ENCODE results near the gene KCTD5.

The KCTD5 gene

DNA sequence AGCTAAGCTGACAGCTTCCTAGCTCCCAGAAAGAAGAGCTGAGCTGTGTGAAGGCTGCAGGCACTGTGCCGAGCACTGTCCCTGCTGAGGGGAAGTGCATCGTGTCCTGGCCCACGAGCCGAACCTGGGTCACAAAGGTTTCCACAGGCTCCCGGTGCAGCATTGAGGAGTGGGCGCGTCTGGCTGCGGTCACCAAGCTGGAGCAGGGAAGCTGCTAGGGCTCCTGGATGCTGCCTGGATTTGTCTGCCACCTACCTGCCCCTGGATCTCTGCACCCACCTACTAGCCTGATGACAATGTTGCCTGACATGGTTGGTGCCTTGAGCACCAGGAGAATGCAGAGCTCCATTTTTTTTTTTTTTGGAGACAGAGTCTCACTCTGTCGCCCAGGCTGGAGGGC, 63.6 kb downstream of the KCTD5 start (continued):
- TF ChIP-seq, protein P1, sequence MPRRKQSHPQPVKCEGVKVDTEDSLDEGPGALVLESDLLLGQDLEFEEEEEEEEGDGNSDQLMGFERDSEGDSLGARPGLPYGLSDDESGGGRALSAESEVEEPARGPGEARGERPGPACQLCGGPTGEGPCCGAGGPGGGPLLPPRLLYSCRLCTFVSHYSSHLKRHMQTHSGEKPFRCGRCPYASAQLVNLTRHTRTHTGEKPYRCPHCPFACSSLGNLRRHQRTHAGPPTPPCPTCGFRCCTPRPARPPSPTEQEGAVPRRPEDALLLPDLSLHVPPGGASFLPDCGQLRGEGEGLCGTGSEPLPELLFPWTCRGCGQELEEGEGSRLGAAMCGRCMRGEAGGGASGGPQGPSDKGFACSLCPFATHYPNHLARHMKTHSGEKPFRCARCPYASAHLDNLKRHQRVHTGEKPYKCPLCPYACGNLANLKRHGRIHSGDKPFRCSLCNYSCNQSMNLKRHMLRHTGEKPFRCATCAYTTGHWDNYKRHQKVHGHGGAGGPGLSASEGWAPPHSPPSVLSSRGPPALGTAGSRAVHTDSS (tag by site-specific recombination; IDR thresholded peaks at IDR 0.05) = no peak
- TF ChIP-seq ZNF843 (tag by site-specific recombination; IDR thresholded peaks at IDR 0.05) = no peak
- TF ChIP-seq ZBTB17 (tag by site-specific recombination; IDR thresholded peaks at IDR 0.05) = no peak

DNA sequence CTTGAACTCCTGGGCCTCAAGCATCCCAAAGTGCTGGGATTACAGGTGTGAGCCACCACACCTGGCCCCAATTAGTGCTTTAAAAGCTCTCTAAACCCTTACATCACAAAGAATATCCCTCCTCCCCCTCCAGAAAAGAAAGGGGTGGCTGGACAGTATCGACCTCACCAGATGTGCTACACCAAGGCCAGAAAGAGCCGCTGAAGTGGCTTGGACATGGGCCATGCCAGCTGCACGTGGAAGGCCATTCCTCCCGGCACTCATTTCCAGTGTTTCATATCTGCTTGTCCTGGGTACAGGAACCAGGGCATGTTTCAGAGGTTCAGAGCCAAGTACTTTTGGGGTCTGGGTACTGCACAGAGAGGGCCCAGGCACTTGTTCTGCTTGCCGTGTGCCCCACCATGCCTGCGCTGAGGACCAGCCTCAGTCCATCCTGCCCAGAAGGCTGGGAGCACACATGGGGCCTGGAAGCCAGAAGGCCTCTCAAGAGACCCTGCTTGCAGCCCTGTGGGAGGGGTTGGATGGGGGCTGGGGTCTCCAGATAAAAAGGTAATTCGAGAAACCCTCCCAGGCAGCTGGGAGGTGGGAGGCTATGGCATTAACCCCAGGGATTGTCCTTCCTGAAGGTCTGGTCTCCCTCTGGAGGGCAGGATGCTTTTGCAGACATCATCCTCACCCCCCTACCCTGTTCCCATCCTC, 66.6 kb downstream of the KCTD5 start:
- Histone ChIP-seq H3K4me3 (ENCODE audit: low read depth, low read length) (no peak overlapping the region), H3K27ac (ENCODE audit: extremely low read depth, low read depth, low read length) (no peak overlapping the region), H3K4me1 (ENCODE audit: control insufficient read depth, insufficient read depth, low read length) (no peaks in the 10 kb centered on the region; the same call in 1 of the 2 replicates), H3K36me3 (ENCODE audit: control insufficient read depth in 2 of 2, insufficient read depth in 1 of 2, low read length in 2 of 2) (peaks cover 0 to 20% of the 10 kb centered on the region in 2 experiments; a peak in 2 of 3 replicates), H3K9me3 (ENCODE audit: control insufficient read depth, insufficient read depth, low read depth, low read length) (no peaks in the 10 kb centered on the region)
- ChIA-PET POLR2A (no interaction called here), CTCF (no interaction called here)
- TF ChIP-seq HOXA7 (CRISPR knock-in tag; IDR thresholded peaks at IDR 0.05; ENCODE audit: borderline replicate concordance) = no peak
- TF ChIP-seq ZBTB21 (tag by site-specific recombination; IDR thresholded peaks at IDR 0.05) = no peak
- TF ChIP-seq SP3 (tag by site-specific recombination; IDR thresholded peaks at IDR 0.05) = no peak
- no peak for TF ChIP-seq ZNF791 (tag by site-specific recombination; IDR thresholded peaks at IDR 0.05)
- TF ChIP-seq, protein P2, sequence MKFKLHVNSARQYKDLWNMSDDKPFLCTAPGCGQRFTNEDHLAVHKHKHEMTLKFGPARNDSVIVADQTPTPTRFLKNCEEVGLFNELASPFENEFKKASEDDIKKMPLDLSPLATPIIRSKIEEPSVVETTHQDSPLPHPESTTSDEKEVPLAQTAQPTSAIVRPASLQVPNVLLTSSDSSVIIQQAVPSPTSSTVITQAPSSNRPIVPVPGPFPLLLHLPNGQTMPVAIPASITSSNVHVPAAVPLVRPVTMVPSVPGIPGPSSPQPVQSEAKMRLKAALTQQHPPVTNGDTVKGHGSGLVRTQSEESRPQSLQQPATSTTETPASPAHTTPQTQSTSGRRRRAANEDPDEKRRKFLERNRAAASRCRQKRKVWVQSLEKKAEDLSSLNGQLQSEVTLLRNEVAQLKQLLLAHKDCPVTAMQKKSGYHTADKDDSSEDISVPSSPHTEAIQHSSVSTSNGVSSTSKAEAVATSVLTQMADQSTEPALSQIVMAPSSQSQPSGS (tag by site-specific recombination; IDR thresholded peaks at IDR 0.05; ENCODE audit: low read depth) = no peak
- no peak for TF ChIP-seq ZNF155 (tag by site-specific recombination; IDR thresholded peaks at IDR 0.05)
- TF ChIP-seq, protein P3, sequence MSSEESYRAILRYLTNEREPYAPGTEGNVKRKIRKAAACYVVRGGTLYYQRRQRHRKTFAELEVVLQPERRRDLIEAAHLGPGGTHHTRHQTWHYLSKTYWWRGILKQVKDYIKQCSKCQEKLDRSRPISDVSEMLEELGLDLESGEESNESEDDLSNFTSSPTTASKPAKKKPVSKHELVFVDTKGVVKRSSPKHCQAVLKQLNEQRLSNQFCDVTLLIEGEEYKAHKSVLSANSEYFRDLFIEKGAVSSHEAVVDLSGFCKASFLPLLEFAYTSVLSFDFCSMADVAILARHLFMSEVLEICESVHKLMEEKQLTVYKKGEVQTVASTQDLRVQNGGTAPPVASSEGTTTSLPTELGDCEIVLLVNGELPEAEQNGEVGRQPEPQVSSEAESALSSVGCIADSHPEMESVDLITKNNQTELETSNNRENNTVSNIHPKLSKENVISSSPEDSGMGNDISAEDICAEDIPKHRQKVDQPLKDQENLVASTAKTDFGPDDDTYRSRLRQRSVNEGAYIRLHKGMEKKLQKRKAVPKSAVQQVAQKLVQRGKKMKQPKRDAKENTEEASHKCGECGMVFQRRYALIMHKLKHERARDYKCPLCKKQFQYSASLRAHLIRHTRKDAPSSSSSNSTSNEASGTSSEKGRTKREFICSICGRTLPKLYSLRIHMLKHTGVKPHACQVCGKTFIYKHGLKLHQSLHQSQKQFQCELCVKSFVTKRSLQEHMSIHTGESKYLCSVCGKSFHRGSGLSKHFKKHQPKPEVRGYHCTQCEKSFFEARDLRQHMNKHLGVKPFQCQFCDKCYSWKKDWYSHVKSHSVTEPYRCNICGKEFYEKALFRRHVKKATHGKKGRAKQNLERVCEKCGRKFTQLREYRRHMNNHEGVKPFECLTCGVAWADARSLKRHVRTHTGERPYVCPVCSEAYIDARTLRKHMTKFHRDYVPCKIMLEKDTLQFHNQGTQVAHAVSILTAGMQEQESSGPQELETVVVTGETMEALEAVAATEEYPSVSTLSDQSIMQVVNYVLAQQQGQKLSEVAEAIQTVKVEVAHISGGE (tag by site-specific recombination; conservative IDR thresholded peaks at IDR 0.05; ENCODE audit: low read depth) = no peak
- no peak for TF ChIP-seq AEBP2 (tag by site-specific recombination; IDR thresholded peaks at IDR 0.05; ENCODE audit: borderline replicate concordance)
- no peak for TF ChIP-seq KLF16 (tag by site-specific recombination; IDR thresholded peaks at IDR 0.05)
- no peak for TF ChIP-seq ZNF140 (tag by site-specific recombination; IDR thresholded peaks at IDR 0.05)
- no peak for TF ChIP-seq ZNF391 (tag by site-specific recombination; IDR thresholded peaks at IDR 0.05; ENCODE audit: borderline replicate concordance, low read depth)
- TF ChIP-seq, protein P4, sequence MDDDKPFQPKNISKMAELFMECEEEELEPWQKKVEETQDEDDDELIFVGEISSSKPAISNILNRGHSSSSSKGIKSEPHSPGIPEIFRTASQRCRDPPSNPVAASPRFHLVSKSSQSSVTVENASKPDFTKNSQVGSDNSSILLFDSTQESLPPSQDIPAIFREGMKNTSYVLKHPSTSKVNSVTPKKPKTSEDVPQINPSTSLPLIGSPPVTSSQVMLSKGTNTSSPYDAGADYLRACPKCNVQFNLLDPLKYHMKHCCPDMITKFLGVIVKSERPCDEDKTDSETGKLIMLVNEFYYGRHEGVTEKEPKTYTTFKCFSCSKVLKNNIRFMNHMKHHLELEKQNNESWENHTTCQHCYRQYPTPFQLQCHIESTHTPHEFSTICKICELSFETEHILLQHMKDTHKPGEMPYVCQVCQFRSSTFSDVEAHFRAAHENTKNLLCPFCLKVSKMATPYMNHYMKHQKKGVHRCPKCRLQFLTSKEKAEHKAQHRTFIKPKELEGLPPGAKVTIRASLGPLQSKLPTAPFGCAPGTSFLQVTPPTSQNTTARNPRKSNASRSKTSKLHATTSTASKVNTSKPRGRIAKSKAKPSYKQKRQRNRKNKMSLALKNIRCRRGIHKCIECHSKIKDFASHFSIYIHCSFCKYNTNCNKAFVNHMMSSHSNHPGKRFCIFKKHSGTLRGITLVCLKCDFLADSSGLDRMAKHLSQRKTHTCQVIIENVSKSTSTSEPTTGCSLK (tag by site-specific recombination; IDR thresholded peaks at IDR 0.05) = no peak
